Panc1 (cell line): ENCODE data around the gene RASD1. TPM values are rescaled to one million over a fixed set of nuclear protein-coding genes. Genes with fewer than 3 reads are reported as not detected.
"Not testable (repeated sequence)": the region's sequence is repeated elsewhere in the genome, so short reads cannot be mapped to it uniquely, and the experiment has no call there.

ENCODE experiments used
- ATAC-seq: fragments of 200-7000 bp; cut with Tn5 transposase; 2 replicates; pipeline ENCODE4 v1.9.1; 2020; ENCODE audit warnings: mild to moderate bottlenecking, moderate library complexity
- BruUV-seq: library from RNA; stranded (reverse); fragments of 400-500 nt; replicated peaks from 2 replicates; lab custom pipeline; 2021; lab: Mats Ljungman, UMichigan
- CTCF ChIA-PET: fragments of 300-600 bp; sonication (Branson Sonifier 250); formaldehyde crosslinking; loops from one replicate; lab custom pipeline; 2022; ENCODE audit warnings: antibody characterized with exemption; lab: Charles Lee
- POLR2A ChIA-PET: fragments of 300-600 bp; sonication (Branson Sonifier 250); formaldehyde crosslinking; loops from one replicate; lab custom pipeline; 2022; ENCODE audit warnings: antibody characterized with exemption; lab: Charles Lee
- DNase-seq: peaks from one replicate; pipeline ENCODE4 v3.0.0-alpha.2; 2010; ENCODE audit warnings: low read depth, low spot score
- H3K27ac ChIP-seq: 2 replicates; pipeline ENCODE4 v1.5.1; 2011; ENCODE audit warnings: mild to moderate bottlenecking, low read length, inconsistent platforms
- H3K27me3 ChIP-seq: fragments of 200-500 bp; sonication (Bioruptor generic); 2 replicates; pipeline ENCODE4 v1.6.0; 2014; ENCODE audit warnings: low read length, inconsistent platforms; ENCODE audit not compliant: control insufficient read depth, insufficient read depth
- H3K36me3 ChIP-seq: fragments of 200-500 bp; sonication (Bioruptor generic); 2 replicates; pipeline ENCODE4 v1.5.1; 2014; ENCODE audit warnings: inconsistent platforms, mild to moderate bottlenecking, low read length, moderate library complexity; ENCODE audit not compliant: control insufficient read depth, insufficient read depth
- H3K4me1 ChIP-seq: 2 replicates; pipeline ENCODE4 v1.5.1; 2011; ENCODE audit warnings: inconsistent platforms, mild to moderate bottlenecking, low read length, moderate library complexity; ENCODE audit not compliant: control insufficient read depth, insufficient read depth
- H3K4me3 ChIP-seq, 2 experiments: 2 replicates each; pipeline ENCODE4 v1.5.1; 2011 to 2012; ENCODE audit warnings: low read depth in 2 of 2, low read length in 2 of 2, mild to moderate bottlenecking in 2 of 2, inconsistent platforms in 1 of 2, moderate library complexity in 1 of 2
- H3K9me3 ChIP-seq: fragments of 200-500 bp; sonication (Bioruptor generic); 2 replicates; pipeline ENCODE4 v1.5.1; 2014; ENCODE audit warnings: low read depth, mild to moderate bottlenecking, inconsistent platforms, low read length, moderate library complexity; ENCODE audit not compliant: control insufficient read depth, insufficient read depth
- CTCF ChIP-seq: fragments of 450-650 bp; IDR thresholded peaks from 2 replicates; pipeline ENCODE4 v1.5.1; 2017; ENCODE audit warnings: mild to moderate bottlenecking
- POLR2AphosphoS5 ChIP-seq: IDR thresholded peaks from 2 replicates; pipeline ENCODE4 v1.6.1; 2012; ENCODE audit warnings: mild to moderate bottlenecking, low read depth, low read length, moderate library complexity
- REST ChIP-seq, 2 experiments: IDR thresholded peaks; 2 replicates each; pipeline ENCODE4 v1.6.1; 2011 to 2012; ENCODE audit warnings: low read depth in 2 of 2, control low read depth in 1 of 2, low read length in 1 of 2, mild to moderate bottlenecking in 1 of 2, moderate library complexity in 1 of 2; ENCODE audit not compliant: insufficient read depth in 1 of 2
- SIN3A ChIP-seq: IDR thresholded peaks from 2 replicates; pipeline ENCODE4 v1.6.1; 2012; ENCODE audit warnings: low read depth, mild to moderate bottlenecking, low read length, moderate library complexity, borderline replicate concordance; ENCODE audit not compliant: insufficient read depth
- TCF7L2 ChIP-seq: IDR thresholded peaks from 2 replicates; pipeline ENCODE4 v1.6.1; 2011; ENCODE audit warnings: mild to moderate bottlenecking, low read depth, low read length, inconsistent platforms
- in situ Hi-C: cut with HindIII; loops from 2 replicates; pipeline ENCODE4 v1.10.0; 2016; ENCODE audit warnings: low sequenced_read_pairs, low pct_unique_long_range_greater_than_20kb
- intact Hi-C: fragments of 100-400 bp; cut with micrococcal nuclease; formaldehyde crosslinking; loops from one replicate; pipeline ENCODE4 v1.10.0; 2022; ENCODE audit not compliant: unreplicated experiment
- total RNA-seq: library from RNA; stranded (reverse); gene quantifications from one replicate; pipeline ENCODE4 v1.2.1, GENCODE V29; 2021; ENCODE audit not compliant: unreplicated experiment

RASD1 gene
- total RNA-seq, 1 experiment from 2014 or later = 1.7 TPM

GRCh38 chr17:17454700-17455099 is 41.5 kb downstream of the RASD1 start:
- POLR2A ChIA-PET = not testable (repeated sequence)

GRCh38 chr17:17454276-17454675 is 41.9 kb downstream of the RASD1 start:
- TF ChIP-seq REST (IDR thresholded peaks at IDR 0.05; ENCODE audit: insufficient read depth in 1 of 2, low read depth in 2 of 2, low read length in 1 of 2) (no peak), POLR2AphosphoS5 (no peak), CTCF (no peak), SIN3A (no peak), TCF7L2 (no peak)
- Histone ChIP-seq H3K36me3 (no peaks in the 10 kb centered on the region), H3K9me3 (no peaks in the 10 kb centered on the region), H3K27me3 (no peaks in the 10 kb centered on the region), H3K4me1 (no peaks in the 10 kb centered on the region), H3K27ac (no peak overlapping the region), H3K4me3 (no peak overlapping the region)
- intact Hi-C loops (no loop called here), in situ Hi-C loops (no loop called here)
- no TSS peak for BruUV-seq
- no peak for DNase-seq
- ATAC-seq = no peak
- ChIA-PET CTCF (no interaction called here), POLR2A (no interaction called here)

More at GRCh38 chr17:17454700-17455099, 41.5 kb downstream of the RASD1 start:
- in situ Hi-C loops, BruUV-seq, ATAC-seq, H3K9me3 ChIP-seq, intact Hi-C loops, H3K4me3 ChIP-seq, DNase-seq, H3K4me1 ChIP-seq, H3K27ac ChIP-seq, H3K36me3 ChIP-seq, H3K27me3 ChIP-seq: not testable (repeated sequence)
- CTCF ChIA-PET = interaction anchor here (0.6 kb wide), 1 partner anchor 14 kb away, joined by 3 read pairs; no protein-coding TSS in a partner anchor

- Histone ChIP-seq H3K36me3 (no peaks in the 10 kb centered on the region), H3K27me3 (no peaks in the 10 kb centered on the region), H3K9me3 (no peaks in the 10 kb centered on the region), H3K4me3 (no peak overlapping the region), H3K27ac (no peak overlapping the region), H3K4me1 (no peaks in the 10 kb centered on the region)
- BruUV-seq = no TSS peak
- in situ Hi-C loops = no loop called here
- TF ChIP-seq SIN3A (no peak), CTCF (no peak), TCF7L2 (no peak), POLR2AphosphoS5 (no peak), REST (IDR thresholded peaks at IDR 0.05; ENCODE audit: insufficient read depth in 1 of 2, low read depth in 2 of 2, low read length in 1 of 2) (no peak)
- CTCF ChIA-PET = no interaction called here
- intact Hi-C loops = no loop called here
- POLR2A ChIA-PET = no interaction called here
- no peak for ATAC-seq
- DNase-seq = no peak
Measured at GRCh38 chr17:17453088-17453487, 43.1 kb downstream of the RASD1 start.
